ENCODE data around the gene DNHD1. TPM values are rescaled to one million over a fixed set of nuclear protein-coding genes. Genes with fewer than 3 reads are reported as not detected.
A peak's percentile ranks its signal among the peaks of the same experiment; 100 is the strongest.

DNHD1 gene
- total and polyA plus RNA-seq, 2 of the 13 experiments (the other 11 are each of a cell fraction or from before 2014, with no cell fraction given), result 2.7 to 9.3 TPM

DNA sequence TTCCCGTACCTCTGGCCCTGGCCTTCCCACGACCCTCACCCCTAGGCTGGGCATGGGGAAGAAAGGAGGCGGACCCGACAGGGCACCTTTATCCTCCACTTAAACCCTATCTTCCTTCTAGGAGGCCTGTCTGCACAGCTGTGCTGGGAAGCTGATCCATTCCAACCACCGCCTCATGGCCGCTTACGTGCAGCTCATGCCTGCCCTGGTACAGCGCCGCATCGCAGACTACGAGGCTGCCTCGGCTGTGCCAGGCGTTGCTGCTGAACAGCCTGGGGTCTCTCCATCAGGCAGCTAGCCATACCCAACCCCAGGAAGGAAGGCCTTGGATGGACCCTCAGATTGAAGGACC lies 15.2 kb upstream of the DNHD1 start (continued):
- TF ChIP-seq, protein P1, sequence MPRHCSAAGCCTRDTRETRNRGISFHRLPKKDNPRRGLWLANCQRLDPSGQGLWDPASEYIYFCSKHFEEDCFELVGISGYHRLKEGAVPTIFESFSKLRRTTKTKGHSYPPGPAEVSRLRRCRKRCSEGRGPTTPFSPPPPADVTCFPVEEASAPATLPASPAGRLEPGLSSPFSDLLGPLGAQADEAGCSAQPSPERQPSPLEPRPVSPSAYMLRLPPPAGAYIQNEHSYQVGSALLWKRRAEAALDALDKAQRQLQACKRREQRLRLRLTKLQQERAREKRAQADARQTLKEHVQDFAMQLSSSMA (CRISPR knock-in tag; IDR thresholded peaks at IDR 0.05), result peak; percentile 62; the same call in 1 of the 2 replicates
- TF ChIP-seq SOX5 (CRISPR knock-in tag; IDR thresholded peaks at IDR 0.05; ENCODE audit: borderline replicate concordance), result no peak
- no peak for TF ChIP-seq FOXK1 (CRISPR knock-in tag; IDR thresholded peaks at IDR 0.05; ENCODE audit: borderline replicate concordance, low read depth)
- no peak for TF ChIP-seq ETV6 (CRISPR knock-in tag; conservative IDR thresholded peaks at IDR 0.05)
- TF ChIP-seq, protein P2, sequence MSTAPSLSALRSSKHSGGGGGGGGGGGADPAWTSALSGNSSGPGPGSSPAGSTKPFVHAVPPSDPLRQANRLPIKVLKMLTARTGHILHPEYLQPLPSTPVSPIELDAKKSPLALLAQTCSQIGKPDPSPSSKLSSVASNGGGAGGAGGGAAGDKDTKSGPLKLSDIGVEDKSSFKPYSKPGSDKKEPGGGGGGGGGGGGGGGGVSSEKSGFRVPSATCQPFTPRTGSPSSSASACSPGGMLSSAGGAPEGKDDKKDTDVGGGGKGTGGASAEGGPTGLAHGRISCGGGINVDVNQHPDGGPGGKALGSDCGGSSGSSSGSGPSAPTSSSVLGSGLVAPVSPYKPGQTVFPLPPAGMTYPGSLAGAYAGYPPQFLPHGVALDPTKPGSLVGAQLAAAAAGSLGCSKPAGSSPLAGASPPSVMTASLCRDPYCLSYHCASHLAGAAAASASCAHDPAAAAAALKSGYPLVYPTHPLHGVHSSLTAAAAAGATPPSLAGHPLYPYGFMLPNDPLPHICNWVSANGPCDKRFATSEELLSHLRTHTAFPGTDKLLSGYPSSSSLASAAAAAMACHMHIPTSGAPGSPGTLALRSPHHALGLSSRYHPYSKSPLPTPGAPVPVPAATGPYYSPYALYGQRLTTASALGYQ (CRISPR knock-in tag; IDR thresholded peaks at IDR 0.05), result no peak
- TF ChIP-seq, protein P3, sequence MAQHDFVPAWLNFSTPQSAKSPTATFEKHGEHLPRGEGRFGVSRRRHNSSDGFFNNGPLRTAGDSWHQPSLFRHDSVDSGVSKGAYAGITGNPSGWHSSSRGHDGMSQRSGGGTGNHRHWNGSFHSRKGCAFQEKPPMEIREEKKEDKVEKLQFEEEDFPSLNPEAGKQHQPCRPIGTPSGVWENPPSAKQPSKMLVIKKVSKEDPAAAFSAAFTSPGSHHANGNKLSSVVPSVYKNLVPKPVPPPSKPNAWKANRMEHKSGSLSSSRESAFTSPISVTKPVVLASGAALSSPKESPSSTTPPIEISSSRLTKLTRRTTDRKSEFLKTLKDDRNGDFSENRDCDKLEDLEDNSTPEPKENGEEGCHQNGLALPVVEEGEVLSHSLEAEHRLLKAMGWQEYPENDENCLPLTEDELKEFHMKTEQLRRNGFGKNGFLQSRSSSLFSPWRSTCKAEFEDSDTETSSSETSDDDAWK (CRISPR knock-in tag; IDR thresholded peaks at IDR 0.05), result no peak
- 0 out of 2 replicates have a peak, but pooled peaks have one; percentile 11 for TF ChIP-seq CHCHD3 (CRISPR knock-in tag; IDR thresholded peaks at IDR 0.05)
- TF ChIP-seq RBAK (CRISPR knock-in tag; IDR thresholded peaks at IDR 0.05), result no peak
- no peak for TF ChIP-seq FOXJ3 (CRISPR knock-in tag; IDR thresholded peaks at IDR 0.05; ENCODE audit: borderline replicate concordance)
- TF ChIP-seq ZNF224 (CRISPR knock-in tag; IDR thresholded peaks at IDR 0.05), result no peak
- no peak for TF ChIP-seq NR2F6 (IDR thresholded peaks at IDR 0.05)
- no peak for TF ChIP-seq NR2F6 (CRISPR knock-in tag; IDR thresholded peaks at IDR 0.05)
- no peak for TF ChIP-seq NONO (IDR thresholded peaks at IDR 0.05)
- no peak for TF ChIP-seq NONO (CRISPR knock-in tag; conservative IDR thresholded peaks at IDR 0.05)
- TF ChIP-seq U2AF2 (IDR thresholded peaks at IDR 0.05; ENCODE audit: low read depth, low read length), result no peak
- no peak for TF ChIP-seq DPF2 (CRISPR knock-in tag; IDR thresholded peaks at IDR 0.05; ENCODE audit: borderline replicate concordance, low read depth)
- TF ChIP-seq, protein P4, sequence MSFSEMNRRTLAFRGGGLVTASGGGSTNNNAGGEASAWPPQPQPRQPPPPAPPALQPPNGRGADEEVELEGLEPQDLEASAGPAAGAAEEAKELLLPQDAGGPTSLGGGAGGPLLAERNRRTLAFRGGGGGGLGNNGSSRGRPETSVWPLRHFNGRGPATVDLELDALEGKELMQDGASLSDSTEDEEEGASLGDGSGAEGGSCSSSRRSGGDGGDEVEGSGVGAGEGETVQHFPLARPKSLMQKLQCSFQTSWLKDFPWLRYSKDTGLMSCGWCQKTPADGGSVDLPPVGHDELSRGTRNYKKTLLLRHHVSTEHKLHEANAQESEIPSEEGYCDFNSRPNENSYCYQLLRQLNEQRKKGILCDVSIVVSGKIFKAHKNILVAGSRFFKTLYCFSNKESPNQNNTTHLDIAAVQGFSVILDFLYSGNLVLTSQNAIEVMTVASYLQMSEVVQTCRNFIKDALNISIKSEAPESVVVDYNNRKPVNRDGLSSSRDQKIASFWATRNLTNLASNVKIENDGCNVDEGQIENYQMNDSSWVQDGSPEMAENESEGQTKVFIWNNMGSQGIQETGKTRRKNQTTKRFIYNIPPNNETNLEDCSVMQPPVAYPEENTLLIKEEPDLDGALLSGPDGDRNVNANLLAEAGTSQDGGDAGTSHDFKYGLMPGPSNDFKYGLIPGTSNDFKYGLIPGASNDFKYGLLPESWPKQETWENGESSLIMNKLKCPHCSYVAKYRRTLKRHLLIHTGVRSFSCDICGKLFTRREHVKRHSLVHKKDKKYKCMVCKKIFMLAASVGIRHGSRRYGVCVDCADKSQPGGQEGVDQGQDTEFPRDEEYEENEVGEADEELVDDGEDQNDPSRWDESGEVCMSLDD (CRISPR knock-in tag; IDR thresholded peaks at IDR 0.05; ENCODE audit: borderline replicate concordance), result no peak
- TF ChIP-seq SAFB2 (CRISPR knock-in tag; IDR thresholded peaks at IDR 0.05; ENCODE audit: borderline replicate concordance, low read depth), result no peak
- TF ChIP-seq NR1H2 (CRISPR knock-in tag; IDR thresholded peaks at IDR 0.05; ENCODE audit: borderline replicate concordance, low read depth), result 0 out of 2 replicates have a peak, but pooled peaks have one; percentile 3
- TF ChIP-seq ZNF317 (CRISPR knock-in tag; IDR thresholded peaks at IDR 0.05), result no peak
- no peak for TF ChIP-seq NCOR1 (IDR thresholded peaks at IDR 0.05; ENCODE audit: borderline replicate concordance, low read length)
- TF ChIP-seq HOXA9 (CRISPR knock-in tag; IDR thresholded peaks at IDR 0.05; ENCODE audit: borderline replicate concordance), result 0 out of 2 replicates have a peak, but pooled peaks have one; percentile 6
- TF ChIP-seq HNF4G (IDR thresholded peaks at IDR 0.05; ENCODE audit: borderline replicate concordance, low read depth, low read length), result no peak
- no peak for TF ChIP-seq HNF4G (CRISPR knock-in tag; IDR thresholded peaks at IDR 0.05; ENCODE audit: borderline replicate concordance, low read depth)
- TF ChIP-seq PCBP1 (IDR thresholded peaks at IDR 0.05; ENCODE audit: borderline replicate concordance, low read depth, low read length), result no peak
- TF ChIP-seq ZNF230 (CRISPR knock-in tag; IDR thresholded peaks at IDR 0.05), result no peak
- no peak for TF ChIP-seq SALL2 (CRISPR knock-in tag; IDR thresholded peaks at IDR 0.05)

All from HepG2 (cell line).